ENCODE measurements around the gene RAB36. TPM values are rescaled to one million over a fixed set of nuclear protein-coding genes. Genes with fewer than 3 reads are reported as not detected.

Gene RAB36
- total and polyA plus RNA-seq, 8 donors = 3.8 to 15.0 (median 10.1) TPM

DNA sequence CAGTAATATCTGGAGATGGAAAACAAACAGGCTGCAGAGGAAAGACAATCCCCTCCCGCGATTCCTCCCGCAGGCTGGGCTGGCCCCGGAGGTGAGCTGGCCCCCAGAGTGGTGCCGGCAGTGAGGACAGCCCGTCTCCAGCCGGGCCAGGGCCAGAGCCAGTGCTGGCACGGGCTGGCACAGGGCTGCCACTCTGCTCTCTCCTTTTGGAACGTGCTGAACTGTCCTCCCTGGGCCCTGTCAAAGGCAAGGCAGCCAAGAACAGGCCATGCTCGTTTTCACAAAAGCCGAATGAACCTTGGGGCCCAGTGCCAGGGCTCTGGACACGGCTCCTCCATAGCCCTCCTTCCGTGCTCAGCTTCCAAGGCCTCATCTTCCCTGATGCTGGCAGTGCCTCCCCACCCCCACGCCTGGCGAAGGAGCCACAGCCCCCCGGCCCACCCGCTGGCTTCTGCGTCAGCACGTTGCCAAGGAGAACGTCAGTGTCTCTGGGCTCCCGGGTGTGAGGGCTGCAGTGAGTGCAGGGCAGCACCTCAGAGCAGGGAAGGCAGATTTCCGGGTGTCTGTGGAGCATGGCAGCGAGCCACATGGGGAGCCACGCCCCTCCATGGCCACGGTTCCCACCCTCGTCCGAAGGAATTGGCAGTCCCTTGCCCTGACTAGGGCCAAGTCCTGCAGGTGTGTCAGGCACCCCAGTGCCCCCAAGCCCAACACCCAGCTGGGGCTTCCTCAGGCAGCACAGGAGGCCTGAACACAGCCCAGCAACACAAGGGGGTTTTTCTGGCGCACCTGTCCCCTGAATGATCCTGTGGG lies 46.4 kb upstream of the RAB36 start:
- Histone ChIP-seq H3K4me3 (no peak overlapping the region), H3K4me1 (peaks cover 0 to 11% of the 10 kb centered on the region in 2 donors), H3K27ac (no peak overlapping the region), H3K27me3 (no peaks in the 10 kb centered on the region), H3K9me3 (no peaks in the 10 kb centered on the region), H3K36me3 (no peaks in the 10 kb centered on the region)
- ATAC-seq (peak; percentile 21), DNase-seq (no peak)
- TF ChIP-seq, protein P1, sequence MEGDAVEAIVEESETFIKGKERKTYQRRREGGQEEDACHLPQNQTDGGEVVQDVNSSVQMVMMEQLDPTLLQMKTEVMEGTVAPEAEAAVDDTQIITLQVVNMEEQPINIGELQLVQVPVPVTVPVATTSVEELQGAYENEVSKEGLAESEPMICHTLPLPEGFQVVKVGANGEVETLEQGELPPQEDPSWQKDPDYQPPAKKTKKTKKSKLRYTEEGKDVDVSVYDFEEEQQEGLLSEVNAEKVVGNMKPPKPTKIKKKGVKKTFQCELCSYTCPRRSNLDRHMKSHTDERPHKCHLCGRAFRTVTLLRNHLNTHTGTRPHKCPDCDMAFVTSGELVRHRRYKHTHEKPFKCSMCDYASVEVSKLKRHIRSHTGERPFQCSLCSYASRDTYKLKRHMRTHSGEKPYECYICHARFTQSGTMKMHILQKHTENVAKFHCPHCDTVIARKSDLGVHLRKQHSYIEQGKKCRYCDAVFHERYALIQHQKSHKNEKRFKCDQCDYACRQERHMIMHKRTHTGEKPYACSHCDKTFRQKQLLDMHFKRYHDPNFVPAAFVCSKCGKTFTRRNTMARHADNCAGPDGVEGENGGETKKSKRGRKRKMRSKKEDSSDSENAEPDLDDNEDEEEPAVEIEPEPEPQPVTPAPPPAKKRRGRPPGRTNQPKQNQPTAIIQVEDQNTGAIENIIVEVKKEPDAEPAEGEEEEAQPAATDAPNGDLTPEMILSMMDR (IDR thresholded peaks at IDR 0.05) = no peak
- intact Hi-C loops (cut with DNase I) = no loop called here

DNA sequence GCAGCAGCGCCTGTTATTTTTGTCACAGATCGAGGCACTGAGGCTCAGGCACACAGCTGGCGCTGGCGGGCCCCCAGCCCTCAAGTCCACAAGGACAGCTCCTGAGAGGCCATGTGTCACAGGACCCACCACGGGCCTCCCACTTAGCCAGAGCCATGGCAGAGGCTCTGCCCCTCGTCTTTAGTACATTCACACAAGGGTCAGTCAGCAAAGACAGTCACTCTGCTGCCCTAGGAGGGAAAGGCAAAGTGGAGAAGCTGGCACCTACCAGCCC lies 45.8 kb upstream of the RAB36 start:
- Histone ChIP-seq H3K4me3 (no peak overlapping the region), H3K36me3 (no peaks in the 10 kb centered on the region), H3K4me1 (peaks cover 0 to 11% of the 10 kb centered on the region in 2 donors), H3K27me3 (no peaks in the 10 kb centered on the region), H3K9me3 (no peaks in the 10 kb centered on the region), H3K27ac (no peak overlapping the region)
- TF ChIP-seq, protein P1 (IDR thresholded peaks at IDR 0.05) = no peak
- no peak for ATAC-seq
- DNase-seq = no peak
- intact Hi-C loops (cut with DNase I) = no loop called here

DNA sequence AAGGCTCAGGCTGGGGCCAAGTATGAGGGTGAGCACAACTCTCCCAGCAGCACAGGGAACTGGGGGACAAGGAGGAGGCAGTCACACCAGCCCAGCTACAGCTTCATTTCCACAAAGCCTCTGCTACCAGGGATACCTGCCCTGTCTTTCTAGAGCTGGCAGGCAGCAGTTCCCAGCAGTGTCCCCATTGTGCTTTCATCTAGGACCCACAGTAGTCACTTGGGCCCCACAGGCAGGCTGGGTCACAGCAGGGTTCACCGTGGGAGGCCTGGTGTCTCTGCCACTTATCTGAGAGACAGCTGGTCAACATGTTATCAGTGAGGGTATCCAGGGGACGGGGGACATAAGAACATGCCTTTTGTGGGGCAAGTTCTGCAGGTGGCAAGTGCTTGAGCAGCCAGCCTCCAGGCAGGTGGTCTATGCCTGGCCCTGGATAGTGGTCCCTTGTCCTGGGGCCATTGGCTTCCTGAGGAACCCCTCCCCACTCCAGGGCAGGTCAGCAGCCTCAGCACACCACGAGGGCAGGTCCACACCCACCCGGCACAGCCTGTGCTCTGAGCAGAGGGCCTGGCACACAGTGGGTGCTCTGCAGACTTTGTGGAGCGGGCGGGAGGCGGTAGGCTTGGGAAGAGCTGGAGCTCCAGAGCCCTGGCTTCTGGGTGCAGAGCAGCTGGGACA lies 45.0 kb upstream of the RAB36 start:
- Histone ChIP-seq H3K4me3 (no peak overlapping the region), H3K27ac (no peak overlapping the region), H3K36me3 (no peaks in the 10 kb centered on the region), H3K4me1 (peaks cover 0 to 11% of the 10 kb centered on the region in 2 donors), H3K9me3 (no peaks in the 10 kb centered on the region), H3K27me3 (no peaks in the 10 kb centered on the region)
- no peak for DNase-seq
- intact Hi-C loops (cut with DNase I) = no loop called here
- TF ChIP-seq, protein P1 (IDR thresholded peaks at IDR 0.05) = no peak
- no peak for ATAC-seq

DNA sequence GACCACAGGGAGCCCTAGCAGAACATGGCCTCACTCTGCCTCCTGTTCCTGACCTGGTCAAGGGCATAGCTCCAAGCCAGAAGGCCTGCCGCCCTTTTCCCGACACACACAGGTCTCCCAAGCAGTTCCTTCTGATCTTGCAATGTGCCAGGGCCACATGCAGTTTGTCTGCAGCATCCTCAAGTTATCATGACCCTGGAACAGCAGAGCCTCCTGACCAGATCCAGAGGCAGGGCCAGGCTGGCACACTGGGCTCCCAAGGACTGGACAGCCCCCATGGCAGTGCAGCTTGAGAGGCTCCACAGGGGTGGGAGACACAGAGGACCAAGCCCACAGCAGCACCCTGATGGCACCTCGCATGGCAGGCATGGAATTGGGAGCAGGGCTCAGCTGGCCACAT lies 43.8 kb upstream of the RAB36 start:
- TF ChIP-seq, protein P1 (IDR thresholded peaks at IDR 0.05) = no peak
- H3K4me3 ChIP-seq = no peak overlapping the region
- no peaks in the 10 kb centered on the region for H3K9me3 ChIP-seq
- no peaks in the 10 kb centered on the region for H3K36me3 ChIP-seq
- no peak overlapping the region for H3K27ac ChIP-seq
- no peaks in the 10 kb centered on the region for H3K27me3 ChIP-seq
- no peak for ATAC-seq
- peaks cover 0 to 11% of the 10 kb centered on the region in 2 donors for H3K4me1 ChIP-seq
- intact Hi-C loops (cut with DNase I) = no loop called here
- DNase-seq = no peak

DNA sequence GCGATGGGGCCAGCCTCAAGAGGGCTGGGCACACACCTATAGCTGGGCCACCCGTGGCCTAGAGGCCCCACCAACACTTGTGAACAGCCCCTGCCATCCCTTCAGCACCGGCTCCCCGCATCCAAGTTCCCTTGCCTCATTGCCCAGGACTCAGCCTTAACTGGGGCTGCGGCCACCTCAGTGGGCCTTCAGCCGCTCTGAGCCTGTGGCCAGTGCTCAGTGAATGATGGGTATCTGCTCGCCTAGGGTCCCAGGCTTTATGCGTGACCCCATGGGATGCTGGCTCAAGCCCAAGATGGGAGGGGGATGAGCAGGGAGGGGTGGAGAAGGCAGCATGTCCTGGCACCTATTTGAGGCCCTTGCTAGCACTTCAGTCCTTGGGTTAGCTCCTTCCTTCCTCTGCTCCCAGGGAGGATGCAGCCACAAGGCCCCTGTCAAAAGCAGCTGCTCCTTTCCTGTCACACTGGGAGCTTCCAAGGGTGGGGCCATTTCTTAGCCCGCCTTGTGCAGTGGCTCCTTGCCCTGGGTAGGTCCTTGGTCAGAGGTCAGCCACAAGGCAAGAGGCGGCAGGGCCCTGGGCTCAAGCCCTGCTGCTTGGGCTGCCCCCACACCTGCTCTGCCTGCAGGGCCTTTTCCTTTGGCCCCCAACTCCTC lies 43.1 kb upstream of the RAB36 start:
- Histone ChIP-seq H3K4me3 (no peak overlapping the region), H3K9me3 (no peaks in the 10 kb centered on the region), H3K27ac (no peak overlapping the region), H3K4me1 (peaks cover 0 to 11% of the 10 kb centered on the region in 2 donors), H3K27me3 (no peaks in the 10 kb centered on the region), H3K36me3 (no peaks in the 10 kb centered on the region)
- DNase-seq (no peak), ATAC-seq (no peak)
- intact Hi-C loops (cut with DNase I) = no loop called here
- TF ChIP-seq, protein P1 (IDR thresholded peaks at IDR 0.05) = no peak
